ENCODE measurements around the gene NUP210L.
"Not testable (repeated sequence)": the region's sequence is repeated elsewhere in the genome, so short reads cannot be mapped to it uniquely, and the experiment has no call there.

Gene NUP210L

DNA sequence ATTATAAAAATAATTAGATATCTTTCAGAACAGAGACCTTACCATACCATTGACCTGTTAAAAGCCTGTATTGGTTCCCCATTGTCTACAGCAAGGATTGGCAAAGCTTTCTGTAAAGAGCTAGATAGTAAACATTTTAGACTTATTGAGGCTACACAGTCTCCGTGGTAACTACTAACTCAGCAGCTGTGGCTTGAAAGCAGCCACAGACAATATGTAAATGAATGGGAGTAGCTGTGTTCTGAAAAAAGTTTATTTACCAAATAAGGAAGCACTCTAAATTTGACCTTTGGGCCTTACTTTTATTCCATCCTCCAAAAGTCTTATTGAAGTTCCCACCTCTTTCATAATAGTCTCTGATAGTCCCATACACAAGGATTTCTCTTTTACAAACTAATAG, 39.7 kb downstream of the NUP210L start:
- DNase-seq (ENCODE audit: low read depth, low spot score) = no peak
- no peak overlapping the region for H3K4me3 ChIP-seq (ENCODE audit: low read depth, low read length)
- no peak for TF ChIP-seq CTCF (IDR thresholded peaks at IDR 0.05; ENCODE audit: low read depth, low read length)
- in situ Hi-C loops (cut with HindIII; ENCODE audit: low sequenced_read_pairs) = no loop called here

- no peak for DNase-seq (ENCODE audit: low read depth, low spot score)
- in situ Hi-C loops (cut with HindIII; ENCODE audit: low sequenced_read_pairs) = no loop called here
- H3K4me3 ChIP-seq (ENCODE audit: low read depth, low read length) = no peak overlapping the region
- TF ChIP-seq CTCF (IDR thresholded peaks at IDR 0.05; ENCODE audit: low read depth, low read length) = no peak
These were observed 50.3 kb downstream of the NUP210L start for GRCh38 chr1:154104433-154105082.

GRCh38 chr1:154100141-154100540, 54.7 kb downstream of the NUP210L start:
- H3K4me3 ChIP-seq (ENCODE audit: low read depth, low read length); DNase-seq (ENCODE audit: low read depth, low spot score); in situ Hi-C loops (cut with HindIII; ENCODE audit: low sequenced_read_pairs): not testable (repeated sequence)

DNA sequence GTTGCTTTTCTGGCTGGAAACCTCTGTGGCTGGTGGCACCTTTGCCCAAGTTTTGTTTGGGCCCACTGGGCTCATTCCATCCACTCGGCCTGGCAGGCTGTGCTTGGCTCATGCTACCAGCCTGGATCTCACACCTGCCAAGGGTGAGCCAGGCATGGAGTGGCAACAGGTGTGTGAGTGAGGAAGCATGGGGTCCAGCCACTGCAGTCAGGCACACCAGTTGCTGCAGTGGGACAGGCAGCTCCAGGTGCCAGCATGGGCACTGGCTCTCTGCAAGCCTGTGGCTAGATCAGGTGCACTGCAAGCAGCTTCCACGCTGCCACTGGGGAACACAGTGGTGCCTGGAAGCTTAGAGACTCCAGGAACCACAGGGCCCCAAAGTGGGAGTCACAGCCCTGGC, 57.0 kb downstream of the NUP210L start:
- in situ Hi-C loops (cut with HindIII; ENCODE audit: low sequenced_read_pairs) = no loop called here
- no peak for TF ChIP-seq CTCF (IDR thresholded peaks at IDR 0.05; ENCODE audit: low read depth, low read length)
- no peak for DNase-seq (ENCODE audit: low read depth, low spot score)
- H3K4me3 ChIP-seq (ENCODE audit: low read depth, low read length) = no peak overlapping the region

DNA sequence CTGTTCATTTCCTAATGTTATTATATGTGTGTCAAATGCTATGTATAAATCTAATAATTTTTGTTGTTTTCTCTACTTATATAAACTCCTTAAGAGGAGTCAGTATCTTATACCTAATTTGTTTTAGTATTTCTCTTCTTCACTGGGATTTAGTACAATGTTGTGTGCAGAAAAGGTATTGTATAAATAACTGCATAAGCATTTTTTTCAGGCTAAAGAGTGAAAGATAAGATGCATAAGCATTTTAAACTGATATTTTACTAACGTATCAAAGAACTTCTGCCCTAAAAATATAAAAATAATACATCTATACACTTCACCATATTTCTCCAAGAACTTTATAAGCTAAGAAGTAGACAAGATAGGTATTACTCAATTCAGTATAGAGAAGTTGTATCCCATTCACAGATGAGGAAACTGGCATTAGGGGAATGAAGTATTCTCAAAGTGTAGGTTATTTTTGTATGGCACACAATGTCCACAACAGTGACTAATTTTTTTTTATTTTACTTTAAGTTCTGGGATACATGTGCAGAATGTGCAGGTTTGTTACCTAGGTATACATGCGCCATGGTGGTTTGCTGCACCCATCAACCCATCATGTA, 59.3 kb downstream of the NUP210L start:
- TF ChIP-seq CTCF (IDR thresholded peaks at IDR 0.05; ENCODE audit: low read depth, low read length) = no peak
- DNase-seq (ENCODE audit: low read depth, low spot score) = no peak
- in situ Hi-C loops (cut with HindIII; ENCODE audit: low sequenced_read_pairs) = no loop called here
- no peak overlapping the region for H3K4me3 ChIP-seq (ENCODE audit: low read depth, low read length)

- no peak for TF ChIP-seq CTCF (IDR thresholded peaks at IDR 0.05; ENCODE audit: low read depth, low read length)
- DNase-seq (ENCODE audit: low read depth, low spot score) = no peak
- in situ Hi-C loops (cut with HindIII; ENCODE audit: low sequenced_read_pairs) = no loop called here
- no peak overlapping the region for H3K4me3 ChIP-seq (ENCODE audit: low read depth, low read length)
These were observed 60.5 kb downstream of the NUP210L start for GRCh38 chr1:154094411-154094810.

DNA sequence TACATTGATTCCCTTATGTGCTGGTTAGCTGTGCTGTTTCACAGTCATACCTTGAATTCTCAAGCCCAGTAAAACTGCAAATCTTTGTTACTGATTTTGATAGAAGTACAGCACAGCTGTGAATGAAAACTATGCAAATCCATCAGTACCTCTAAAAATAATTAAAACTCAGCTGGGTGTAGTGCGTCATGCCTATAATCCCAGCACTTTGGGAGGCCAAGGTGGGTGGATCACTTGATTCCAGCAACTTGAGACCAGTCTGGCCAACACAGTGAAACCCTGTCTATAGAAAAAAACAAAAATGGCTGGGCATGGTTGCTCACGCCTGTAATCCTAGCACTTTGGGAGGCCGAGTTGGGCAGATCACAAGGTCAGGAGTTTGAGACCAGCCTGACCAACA, 61.2 kb downstream of the NUP210L start:
- no peak for TF ChIP-seq CTCF (IDR thresholded peaks at IDR 0.05; ENCODE audit: low read depth, low read length)
- no peak for DNase-seq (ENCODE audit: low read depth, low spot score)
- no peak overlapping the region for H3K4me3 ChIP-seq (ENCODE audit: low read depth, low read length)
- in situ Hi-C loops (cut with HindIII; ENCODE audit: low sequenced_read_pairs) = no loop called here

Measured in astrocyte of the spinal cord (primary cell).